ENCODE results near the gene ZEB1.
"Not testable (repeated sequence)": the region's sequence is repeated elsewhere in the genome, so short reads cannot be mapped to it uniquely, and the experiment has no call there.

ZEB1 gene

GRCh38 chr10:31383810-31384588 lies 65.0 kb downstream of the ZEB1 start:
- Histone ChIP-seq H3K36me3 (ENCODE audit: control insufficient read depth, insufficient read depth, low read length) (no peaks in the 10 kb centered on the region), H3K27ac (ENCODE audit: low read depth, low read length) (no peak overlapping the region), H3K4me3 (ENCODE audit: low read length) (no peak overlapping the region)

DNA sequence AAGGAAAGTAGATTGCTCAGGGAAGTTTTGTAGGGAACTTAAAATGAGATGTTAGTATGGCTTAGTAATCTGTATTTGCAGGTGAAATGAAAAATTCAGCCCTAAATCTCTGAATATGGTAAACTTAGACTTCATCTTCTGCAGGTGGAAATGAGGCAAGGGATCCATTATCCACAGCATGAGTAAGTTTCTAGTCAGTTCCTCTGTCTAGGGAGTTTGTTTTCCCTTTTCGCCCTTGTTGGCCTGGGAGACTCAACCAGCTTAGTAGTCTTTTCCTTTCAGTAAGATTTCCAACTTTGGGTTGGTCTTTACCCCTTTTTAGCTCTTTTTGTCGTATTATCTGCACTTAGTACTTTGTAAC lies 65.6 kb downstream of the ZEB1 start:
- Histone ChIP-seq H3K4me1 (ENCODE audit: control insufficient read depth, insufficient read depth, low read length) (peaks cover 2% of the 10 kb centered on the region), H3K9ac (ENCODE audit: low read length) (no peak overlapping the region), H3K27me3 (ENCODE audit: control insufficient read depth, insufficient read depth, low read length) (no peaks in the 10 kb centered on the region), H3K27ac (ENCODE audit: low read depth, low read length) (no peak overlapping the region), H3K36me3 (ENCODE audit: control insufficient read depth, insufficient read depth, low read length) (no peaks in the 10 kb centered on the region), H3K4me3 (ENCODE audit: low read length) (no peak overlapping the region)

More at GRCh38 chr10:31383810-31384588, 65.0 kb downstream of the ZEB1 start:
- Histone ChIP-seq H3K4me1 (ENCODE audit: control insufficient read depth, insufficient read depth, low read length) (peaks cover 2% of the 10 kb centered on the region), H3K9ac (ENCODE audit: low read length) (no peak overlapping the region), H3K27me3 (ENCODE audit: control insufficient read depth, insufficient read depth, low read length) (no peaks in the 10 kb centered on the region)

DNA sequence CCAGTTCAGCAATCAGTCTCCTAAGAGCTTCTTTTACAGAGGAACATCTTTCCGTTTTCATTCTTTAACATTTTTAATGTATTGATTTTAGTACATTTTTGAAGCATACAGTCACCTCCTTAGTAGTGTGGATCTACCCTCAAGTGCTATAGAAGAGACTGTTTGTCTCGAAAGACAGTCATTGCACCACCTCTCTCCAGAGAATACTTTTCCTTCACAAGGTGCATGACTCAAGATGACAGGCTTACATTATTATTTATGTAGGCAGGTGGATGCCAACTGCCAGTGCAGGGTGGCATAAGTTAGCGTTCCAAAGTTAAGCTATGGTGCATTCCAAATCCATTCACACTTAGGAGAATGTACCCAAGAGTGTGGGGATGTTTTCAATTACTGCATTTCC lies 71.8 kb downstream of the ZEB1 start:
- Histone ChIP-seq H3K9ac (ENCODE audit: low read length) (no peak overlapping the region), H3K27ac (ENCODE audit: low read depth, low read length) (no peak overlapping the region), H3K4me1 (ENCODE audit: control insufficient read depth, insufficient read depth, low read length) (peaks cover 4% of the 10 kb centered on the region), H3K4me3 (ENCODE audit: low read length) (no peak overlapping the region), H3K27me3 (ENCODE audit: control insufficient read depth, insufficient read depth, low read length) (no peaks in the 10 kb centered on the region), H3K36me3 (ENCODE audit: control insufficient read depth, insufficient read depth, low read length) (no peaks in the 10 kb centered on the region)

GRCh38 chr10:31393844-31394243 lies 74.8 kb downstream of the ZEB1 start:
- no peaks in the 10 kb centered on the region for H3K27me3 ChIP-seq (ENCODE audit: control insufficient read depth, insufficient read depth, low read length)

GRCh38 chr10:31395695-31396094 lies 76.7 kb downstream of the ZEB1 start:
- Histone ChIP-seq H3K4me1 (ENCODE audit: control insufficient read depth, insufficient read depth, low read length) (peaks cover 9% of the 10 kb centered on the region), H3K36me3 (ENCODE audit: control insufficient read depth, insufficient read depth, low read length) (no peaks in the 10 kb centered on the region), H3K27me3 (ENCODE audit: control insufficient read depth, insufficient read depth, low read length) (no peaks in the 10 kb centered on the region), H3K27ac (ENCODE audit: low read depth, low read length) (no peak overlapping the region), H3K4me3 (ENCODE audit: low read length) (no peak overlapping the region), H3K9ac (ENCODE audit: low read length) (no peak overlapping the region)

More at GRCh38 chr10:31393844-31394243, 74.8 kb downstream of the ZEB1 start:
- H3K4me1 ChIP-seq (ENCODE audit: control insufficient read depth, insufficient read depth, low read length) = peaks cover 4% of the 10 kb centered on the region
- H3K27ac ChIP-seq (ENCODE audit: low read depth, low read length) = no peak overlapping the region
- no peak overlapping the region for H3K9ac ChIP-seq (ENCODE audit: low read length)
- no peaks in the 10 kb centered on the region for H3K36me3 ChIP-seq (ENCODE audit: control insufficient read depth, insufficient read depth, low read length)
- no peak overlapping the region for H3K4me3 ChIP-seq (ENCODE audit: low read length)

GRCh38 chr10:31396376-31396775 lies 77.4 kb downstream of the ZEB1 start:
- Histone ChIP-seq H3K4me1 (ENCODE audit: control insufficient read depth, insufficient read depth, low read length) (peaks cover 9% of the 10 kb centered on the region), H3K9ac (ENCODE audit: low read length) (no peak overlapping the region), H3K4me3 (ENCODE audit: low read length) (no peak overlapping the region), H3K27ac (ENCODE audit: low read depth, low read length) (no peak overlapping the region), H3K27me3 (ENCODE audit: control insufficient read depth, insufficient read depth, low read length) (no peaks in the 10 kb centered on the region), H3K36me3 (ENCODE audit: control insufficient read depth, insufficient read depth, low read length) (no peaks in the 10 kb centered on the region)

GRCh38 chr10:31397852-31398251 lies 78.8 kb downstream of the ZEB1 start:
- Histone ChIP-seq H3K9ac (ENCODE audit: low read length) (no peak overlapping the region), H3K27ac (ENCODE audit: low read depth, low read length) (no peak overlapping the region), H3K27me3 (ENCODE audit: control insufficient read depth, insufficient read depth, low read length) (no peaks in the 10 kb centered on the region), H3K36me3 (ENCODE audit: control insufficient read depth, insufficient read depth, low read length) (no peaks in the 10 kb centered on the region), H3K4me3 (ENCODE audit: low read length) (no peak overlapping the region), H3K4me1 (ENCODE audit: control insufficient read depth, insufficient read depth, low read length) (peaks cover 9% of the 10 kb centered on the region)

DNA sequence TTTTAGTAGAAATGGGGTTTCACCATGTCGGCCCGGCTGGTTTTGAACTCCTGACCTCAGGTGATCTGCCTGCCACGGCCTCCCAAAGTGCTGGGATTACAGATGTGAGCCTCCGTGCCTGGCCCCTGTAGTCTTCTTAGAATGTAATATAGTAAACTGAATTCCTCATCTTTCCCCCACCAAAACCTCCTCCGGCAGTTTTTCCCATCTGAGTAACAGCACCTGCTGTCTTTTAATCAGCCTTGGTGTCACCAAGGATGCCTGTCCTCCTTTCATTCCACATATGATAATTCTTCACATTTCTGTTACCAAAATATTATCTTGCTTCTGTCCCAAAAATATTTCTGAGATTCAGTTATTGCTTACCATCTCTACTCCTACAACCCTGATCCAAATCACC lies 80.2 kb downstream of the ZEB1 start:
- Histone ChIP-seq H3K27ac (ENCODE audit: low read depth, low read length) (no peak overlapping the region), H3K4me3 (ENCODE audit: low read length) (no peak overlapping the region), H3K4me1 (ENCODE audit: control insufficient read depth, insufficient read depth, low read length) (peaks cover 9% of the 10 kb centered on the region)

DNA sequence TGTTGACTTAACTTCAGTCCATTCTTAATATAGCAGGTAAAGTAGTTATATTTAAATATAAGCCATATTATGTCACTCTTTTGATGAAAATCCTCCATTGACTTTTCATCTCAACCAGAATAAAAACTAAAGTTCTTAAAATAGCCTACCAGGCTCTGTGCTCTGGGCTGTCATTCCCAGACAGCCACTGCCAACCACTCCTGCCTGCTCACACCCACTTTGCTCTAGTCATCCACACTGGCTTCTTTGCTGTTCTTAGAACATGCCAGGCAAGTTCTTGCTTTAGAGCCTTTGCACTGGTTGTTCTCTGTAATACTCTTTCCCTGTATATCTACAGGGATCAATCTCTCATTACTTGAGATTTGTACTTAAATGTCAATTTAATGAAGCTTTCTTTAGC lies 80.6 kb downstream of the ZEB1 start:
- H3K9ac ChIP-seq (ENCODE audit: low read length) = no peak overlapping the region
- no peaks in the 10 kb centered on the region for H3K36me3 ChIP-seq (ENCODE audit: control insufficient read depth, insufficient read depth, low read length)
- H3K4me3 ChIP-seq (ENCODE audit: low read length) = no peak overlapping the region
- no peaks in the 10 kb centered on the region for H3K27me3 ChIP-seq (ENCODE audit: control insufficient read depth, insufficient read depth, low read length)
- no peak overlapping the region for H3K27ac ChIP-seq (ENCODE audit: low read depth, low read length)
- H3K4me1 ChIP-seq (ENCODE audit: control insufficient read depth, insufficient read depth, low read length) = peaks cover 9% of the 10 kb centered on the region

More for the DNA sequence above, 80.2 kb downstream of the ZEB1 start:
- H3K36me3 ChIP-seq (ENCODE audit: control insufficient read depth, insufficient read depth, low read length) = no peaks in the 10 kb centered on the region
- H3K27me3 ChIP-seq (ENCODE audit: control insufficient read depth, insufficient read depth, low read length) = no peaks in the 10 kb centered on the region
- no peak overlapping the region for H3K9ac ChIP-seq (ENCODE audit: low read length)

DNA sequence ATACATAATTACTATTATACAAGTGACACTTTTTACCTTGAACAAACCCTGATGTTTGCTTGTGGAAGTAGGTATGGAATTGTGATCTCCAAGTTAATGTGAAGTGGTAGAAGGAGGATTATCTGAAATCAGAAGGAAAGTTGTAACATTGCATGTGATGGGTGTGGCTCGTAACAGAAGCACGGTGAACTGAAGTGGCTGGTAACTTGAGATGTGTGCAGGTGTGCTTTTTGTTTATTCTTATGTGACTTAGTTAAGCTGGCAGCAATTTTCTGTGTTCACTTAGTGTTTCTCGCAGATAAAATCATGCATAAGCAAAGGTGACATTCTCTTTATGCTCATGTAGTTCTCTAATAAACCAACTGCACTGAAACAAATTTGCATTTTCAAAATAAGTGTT lies 82.3 kb downstream of the ZEB1 start:
- H3K4me3 ChIP-seq (ENCODE audit: low read length) = no peak overlapping the region
- no peaks in the 10 kb centered on the region for H3K27me3 ChIP-seq (ENCODE audit: control insufficient read depth, insufficient read depth, low read length)
- H3K27ac ChIP-seq (ENCODE audit: low read depth, low read length) = no peak overlapping the region
- no peaks in the 10 kb centered on the region for H3K36me3 ChIP-seq (ENCODE audit: control insufficient read depth, insufficient read depth, low read length)
- no peak overlapping the region for H3K9ac ChIP-seq (ENCODE audit: low read length)
- peaks cover 5% of the 10 kb centered on the region for H3K4me1 ChIP-seq (ENCODE audit: control insufficient read depth, insufficient read depth, low read length)

GRCh38 chr10:31404640-31405039 lies 85.6 kb downstream of the ZEB1 start:
- peaks cover 4% of the 10 kb centered on the region for H3K4me1 ChIP-seq (ENCODE audit: control insufficient read depth, insufficient read depth, low read length)
- H3K27ac ChIP-seq (ENCODE audit: low read depth, low read length) = no peak overlapping the region

GRCh38 chr10:31405829-31406228 lies 86.8 kb downstream of the ZEB1 start:
- not testable (repeated sequence) for H3K4me1 ChIP-seq (ENCODE audit: control insufficient read depth, insufficient read depth, low read length); H3K4me3 ChIP-seq (ENCODE audit: low read length); H3K27me3 ChIP-seq (ENCODE audit: control insufficient read depth, insufficient read depth, low read length); H3K9ac ChIP-seq (ENCODE audit: low read length); H3K36me3 ChIP-seq (ENCODE audit: control insufficient read depth, insufficient read depth, low read length); H3K27ac ChIP-seq (ENCODE audit: low read depth, low read length)

More at GRCh38 chr10:31404640-31405039, 85.6 kb downstream of the ZEB1 start:
- Histone ChIP-seq H3K4me3 (ENCODE audit: low read length) (no peak overlapping the region), H3K36me3 (ENCODE audit: control insufficient read depth, insufficient read depth, low read length) (no peaks in the 10 kb centered on the region), H3K27me3 (ENCODE audit: control insufficient read depth, insufficient read depth, low read length) (no peaks in the 10 kb centered on the region), H3K9ac (ENCODE audit: low read length) (no peak overlapping the region)

GRCh38 chr10:31412397-31412796 lies 93.4 kb downstream of the ZEB1 start:
- not testable (repeated sequence) for H3K36me3 ChIP-seq (ENCODE audit: control insufficient read depth, insufficient read depth, low read length); H3K9ac ChIP-seq (ENCODE audit: low read length); H3K4me1 ChIP-seq (ENCODE audit: control insufficient read depth, insufficient read depth, low read length); H3K4me3 ChIP-seq (ENCODE audit: low read length); H3K27me3 ChIP-seq (ENCODE audit: control insufficient read depth, insufficient read depth, low read length); H3K27ac ChIP-seq (ENCODE audit: low read depth, low read length)

Measured in rectal smooth muscle tissue (tissue), 1 donor.